WTC11 (cell line): ENCODE results near the gene TAF11L11.
"Not testable (repeated sequence)": the region's sequence is repeated elsewhere in the genome, so short reads cannot be mapped to it uniquely, and the experiment has no call there.

Experiments
- ATF1 ChIP-seq: sonication (generic); formaldehyde crosslinking; IDR thresholded peaks from 2 replicates; pipeline ENCODE4 v1.8.1; 2023; ENCODE audit warnings: mild to moderate bottlenecking, moderate library complexity, missing genetic modification reagents
- ATF2 ChIP-seq: sonication (generic); formaldehyde crosslinking; IDR thresholded peaks from 2 replicates; pipeline ENCODE4 v1.8.1; 2022; ENCODE audit warnings: low read depth, missing genetic modification reagents, borderline replicate concordance
- CTCF ChIP-seq: fragments of 200-600 bp; IDR thresholded peaks from 2 replicates; pipeline ENCODE4 v1.8.0; 2022; ENCODE audit warnings: antibody characterized with exemption
- MYBL2 ChIP-seq: sonication (generic); formaldehyde crosslinking; IDR thresholded peaks from 2 replicates; pipeline ENCODE4 v1.8.1; 2023; ENCODE audit warnings: mild to moderate bottlenecking, moderate library complexity, missing genetic modification reagents
- SP1 ChIP-seq: sonication (generic); formaldehyde crosslinking; conservative IDR thresholded peaks from 2 replicates; pipeline ENCODE4 v1.8.1; 2022; ENCODE audit warnings: missing genetic modification reagents
- ZNF425 ChIP-seq: fragments of 250-450 bp; sonication (Bioruptor Pico); conservative IDR thresholded peaks from 2 replicates; pipeline ENCODE4 v1.9.0; 2021; ENCODE audit warnings: mild to moderate bottlenecking

- not testable (repeated sequence) for TF ChIP-seq CTCF; ZNF425 (CRISPR knock-in tag); MYBL2 (CRISPR knock-in tag); ATF2 (CRISPR knock-in tag); ATF1; SP1 (CRISPR knock-in tag)
Measured at GRCh38 chr5:17603880-17604279, at the start of gene TAF11L11.
